Duodenal mucosa (tissue), 2 donors: ENCODE measurements around the gene CDK14.

Experiments
- H3K27ac ChIP-seq: one replicate; pipeline ENCODE4 v1.7.0; 2013; ENCODE audit warnings: low read depth, low read length
- H3K27me3 ChIP-seq, 2 donors: one replicate each; pipeline ENCODE4 v1.7.0; 2013; ENCODE audit warnings: low read length in 2 of 2, control low read depth in 1 of 2; ENCODE audit not compliant: insufficient read depth in 2 of 2, control insufficient read depth in 1 of 2
- H3K36me3 ChIP-seq, 2 donors: one replicate each; pipeline ENCODE4 v1.7.0; 2013; ENCODE audit warnings: low read length in 2 of 2, control low read depth in 1 of 2; ENCODE audit not compliant: insufficient read depth in 2 of 2, control insufficient read depth in 1 of 2
- H3K4me1 ChIP-seq, 2 donors: one replicate each; pipeline ENCODE4 v1.7.0; 2013; ENCODE audit warnings: low read length in 2 of 2, control low read depth in 1 of 2; ENCODE audit not compliant: insufficient read depth in 2 of 2, control insufficient read depth in 1 of 2
- H3K4me3 ChIP-seq, 2 donors: one replicate each; pipeline ENCODE4 v1.7.0; 2013; ENCODE audit warnings: low read length in 2 of 2, low read depth in 1 of 2
- H3K9ac ChIP-seq, 2 donors: one replicate each; pipeline ENCODE4 v1.7.0; 2013; ENCODE audit warnings: low read length in 2 of 2, low read depth in 1 of 2
- H3K9me3 ChIP-seq, 2 donors: one replicate each; pipeline ENCODE4 v1.7.0; 2013; ENCODE audit warnings: low read length in 2 of 2, control low read depth in 1 of 2; ENCODE audit not compliant: control insufficient read depth in 1 of 2

CDK14 gene

GRCh38 chr7:91249506-91250233 is 653.5 kb downstream of the CDK14 start:
- no peak overlapping the region for H3K27ac ChIP-seq
- no peaks in the 10 kb centered on the region for H3K36me3 ChIP-seq
- H3K4me1 ChIP-seq, result no peaks in the 10 kb centered on the region
- H3K27me3 ChIP-seq, result no peaks in the 10 kb centered on the region
- no peaks in the 10 kb centered on the region for H3K9me3 ChIP-seq
- no peak overlapping the region for H3K9ac ChIP-seq
- H3K4me3 ChIP-seq, result no peak overlapping the region

- H3K4me1 ChIP-seq, result no peaks in the 10 kb centered on the region
- no peaks in the 10 kb centered on the region for H3K27me3 ChIP-seq
- H3K27ac ChIP-seq, result no peak overlapping the region
- no peaks in the 10 kb centered on the region for H3K9me3 ChIP-seq
- H3K9ac ChIP-seq, result no peak overlapping the region
- H3K36me3 ChIP-seq, result no peaks in the 10 kb centered on the region
- H3K4me3 ChIP-seq, result no peak overlapping the region
Observed at GRCh38 chr7:91250706-91251105, 654.6 kb downstream of the CDK14 start.

- H3K27ac ChIP-seq, result no peak overlapping the region
- no peaks in the 10 kb centered on the region for H3K36me3 ChIP-seq
- H3K9ac ChIP-seq, result no peak overlapping the region
- no peak overlapping the region for H3K4me3 ChIP-seq
- H3K27me3 ChIP-seq, result no peaks in the 10 kb centered on the region
- H3K4me1 ChIP-seq, result no peaks in the 10 kb centered on the region
- no peaks in the 10 kb centered on the region for H3K9me3 ChIP-seq
Observed at GRCh38 chr7:91251877-91252276, 655.8 kb downstream of the CDK14 start.
